Lung microvascular endothelial cell (primary cell): Measurements from ENCODE around the gene CENPU. TPM values are rescaled to one million over a fixed set of nuclear protein-coding genes. Genes with fewer than 3 reads are reported as not detected.
A peak's percentile ranks its signal among the peaks of the same experiment; 100 is the strongest.
"Not testable (repeated sequence)": the region's sequence is repeated elsewhere in the genome, so short reads cannot be mapped to it uniquely, and the experiment has no call there.

Experiments
- DNase-seq, 2 donors: peaks; one replicate each; pipeline versions ENCODE4 v3.0.0 to v3.0.0-alpha.2; 2010; ENCODE audit warnings: low read depth in 2 of 2
- total RNA-seq: library from RNA; depleted of rRNA; stranded (reverse); fragments of >200 nt; gene quantifications from 2 replicates; pipeline ENCODE4 v1.2.1, GENCODE V29; 2014

Gene CENPU
- total RNA-seq, 1 donor from 2014 or later, result 2.4 TPM

- no peak for DNase-seq
Observed at GRCh38 chr4:184751585-184751956, 17.7 kb upstream of the CENPU start.

GRCh38 chr4:184750926-184751584 lies 17.2 kb upstream of the CENPU start:
- DNase-seq, result no peak

DNA sequence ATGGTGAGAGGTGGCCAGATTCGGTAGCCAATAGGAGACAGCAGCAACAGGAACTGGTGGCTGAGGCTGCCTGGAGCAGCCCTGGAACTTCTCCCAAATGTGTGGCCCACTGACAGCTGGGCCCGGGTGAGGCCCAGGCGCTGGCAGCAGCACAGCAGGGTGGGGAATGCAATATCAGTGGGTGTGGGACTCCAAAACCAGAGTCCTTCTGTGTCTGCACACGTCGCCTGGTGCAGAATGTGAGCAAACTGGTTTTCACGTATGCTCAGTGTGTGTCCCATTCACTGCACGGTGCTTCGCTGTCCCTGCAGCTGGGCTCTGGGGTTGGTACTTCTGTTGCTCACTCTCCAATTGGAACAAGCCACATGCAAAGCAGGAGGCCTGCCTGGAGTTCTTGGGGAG lies 14.4 kb upstream of the CENPU start:
- DNase-seq, result no peak

- no peak for DNase-seq
Observed at GRCh38 chr4:184747034-184747830, 13.3 kb upstream of the CENPU start.

DNA sequence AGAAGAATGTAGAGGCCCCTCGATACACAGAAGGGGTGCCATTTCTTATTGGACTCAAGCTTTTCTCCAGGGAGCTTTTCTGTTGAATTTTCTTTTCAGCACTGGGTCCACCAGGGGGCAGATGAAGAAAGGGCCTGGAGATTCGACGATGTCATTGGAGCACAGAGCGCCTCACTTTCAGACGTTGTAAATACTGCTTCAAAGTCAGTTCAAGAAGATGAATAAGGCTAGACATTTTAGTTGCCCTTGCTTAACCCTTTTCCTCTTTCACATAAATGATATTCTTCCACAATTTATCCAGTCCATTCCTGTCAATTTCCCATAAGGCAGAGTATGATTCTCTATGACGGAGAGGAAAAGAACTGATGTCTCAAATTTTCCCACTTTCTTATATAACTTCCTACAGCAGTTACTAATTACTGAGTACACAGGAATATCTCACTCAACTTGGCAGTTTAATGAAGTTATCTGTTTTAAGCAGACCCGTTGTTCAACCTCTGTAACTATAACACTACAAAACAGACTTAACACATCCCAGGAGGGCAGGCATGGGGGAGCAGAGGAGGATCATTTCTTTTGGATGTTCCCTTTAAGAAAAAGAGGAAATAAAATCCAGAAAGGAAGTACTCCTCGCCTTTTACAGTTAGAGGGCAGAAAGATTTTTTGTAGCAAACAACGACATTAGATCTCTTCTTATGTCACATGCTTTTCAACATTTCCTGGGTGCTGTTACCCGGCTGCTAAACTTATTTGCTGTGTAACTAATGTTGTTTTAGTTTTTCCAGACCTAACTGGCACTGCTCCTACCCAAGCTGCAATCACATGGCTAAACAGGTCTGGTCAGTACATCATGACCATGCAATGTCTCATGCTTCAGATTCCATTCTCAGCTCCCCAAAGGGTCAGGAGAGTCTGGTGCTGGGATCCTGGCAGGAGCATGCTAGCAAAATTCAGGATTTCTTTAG lies 12.2 kb upstream of the CENPU start:
- DNase-seq, result peak; percentile 67 to 77

DNA sequence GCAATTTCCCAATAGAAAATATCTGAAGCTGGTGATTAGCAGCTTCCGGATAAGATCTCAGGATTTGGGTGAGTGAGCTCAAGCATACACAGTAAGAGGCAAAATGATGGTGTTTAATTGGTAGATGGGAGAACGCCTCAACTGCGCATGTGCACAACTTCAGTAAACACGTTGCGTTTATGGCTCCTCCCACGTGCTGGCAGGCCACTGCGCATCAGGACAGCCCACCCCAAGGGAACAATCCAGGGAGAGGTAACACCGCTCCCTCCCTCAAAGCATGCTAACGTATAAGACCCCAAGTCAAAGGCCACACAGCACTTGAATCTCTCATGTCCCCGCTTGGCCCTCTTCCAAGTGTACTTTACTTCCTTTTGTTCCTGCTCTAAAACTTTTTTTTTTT lies 10.3 kb upstream of the CENPU start:
- no peak for DNase-seq

DNA sequence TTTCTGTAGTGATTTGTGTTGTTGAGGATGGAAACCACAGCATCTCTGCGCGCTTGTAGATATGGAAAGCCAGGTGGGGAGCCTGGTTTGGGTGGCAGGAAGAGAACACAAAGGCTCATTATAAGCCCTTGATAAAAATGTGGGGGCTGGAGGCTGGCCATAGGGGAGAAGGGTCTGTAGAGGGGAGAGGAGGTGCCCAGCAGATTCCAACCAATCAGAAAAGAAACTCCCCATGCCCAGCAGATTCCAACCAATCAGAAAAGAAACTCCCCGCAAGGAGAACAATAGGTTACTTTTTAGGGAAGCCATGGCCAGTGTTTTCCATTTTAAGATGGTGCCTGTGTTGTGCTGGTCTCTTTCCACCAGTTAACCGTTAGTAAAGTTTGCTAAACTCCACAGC lies 9.8 kb upstream of the CENPU start:
- DNase-seq, result no peak

DNA sequence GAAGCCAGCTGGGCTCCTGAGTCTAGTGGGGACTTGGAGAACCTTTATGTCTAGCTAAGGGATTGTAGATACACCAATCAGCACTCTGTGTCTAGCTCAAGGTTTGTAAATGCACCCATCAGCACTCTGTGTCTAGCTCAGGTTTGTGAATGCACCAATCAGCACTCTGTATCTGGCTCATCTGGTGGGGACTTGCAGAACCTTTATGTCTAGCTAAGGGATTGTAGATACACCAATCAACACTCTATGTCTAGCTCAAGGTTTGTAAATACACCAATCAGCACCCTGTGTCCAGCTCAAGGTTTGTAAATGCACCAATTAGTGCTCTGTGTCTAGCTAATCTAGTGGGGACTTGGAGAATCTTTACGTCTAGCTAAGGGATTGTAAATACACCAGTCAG lies 7.8 kb upstream of the CENPU start:
- DNase-seq, result not testable (repeated sequence)

DNA sequence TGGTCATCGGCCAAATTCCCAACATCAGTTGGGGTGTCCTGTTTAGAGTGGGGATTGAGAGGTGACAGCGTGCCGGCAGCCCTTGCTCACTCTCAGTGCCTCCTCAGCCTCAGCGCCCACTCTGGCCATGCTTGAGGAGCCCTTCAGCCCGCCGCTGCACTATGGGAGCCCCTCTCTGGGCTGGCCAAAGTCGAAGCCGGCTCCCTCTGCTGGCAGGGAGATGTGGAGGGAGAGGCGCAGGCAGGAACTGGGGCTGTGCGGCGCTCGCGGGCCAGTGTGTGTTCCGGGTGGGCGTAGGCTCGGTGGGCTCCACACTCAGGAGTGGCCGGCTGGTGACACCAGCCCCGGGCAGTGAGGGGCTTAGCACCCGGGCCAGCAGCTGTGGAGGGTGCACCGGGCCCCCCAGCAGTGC lies 7.1 kb upstream of the CENPU start:
- no peak for DNase-seq

GRCh38 chr4:184739575-184739974 lies 5.7 kb upstream of the CENPU start:
- not testable (repeated sequence) for DNase-seq

GRCh38 chr4:184734758-184735157 lies 862 bp upstream of the CENPU start:
- no peak for DNase-seq

DNA sequence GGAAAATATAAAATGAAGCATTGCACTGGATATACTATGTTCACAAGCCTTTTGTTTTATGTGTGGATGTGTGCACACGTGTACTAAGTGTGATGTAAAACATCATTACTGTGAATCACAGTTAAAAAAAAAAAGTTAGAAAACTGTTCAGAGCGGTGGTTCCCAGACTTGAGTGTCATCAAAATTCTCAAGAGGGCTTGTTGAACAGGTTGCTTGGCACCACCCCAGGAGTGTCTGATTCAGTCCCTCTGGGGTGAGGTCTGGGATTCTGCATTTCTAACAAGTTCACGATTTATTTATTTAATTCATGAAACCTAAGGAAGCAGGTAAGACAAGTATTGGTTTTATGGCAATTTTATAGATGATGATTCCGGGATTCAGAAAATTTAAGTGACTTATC lies 1.8 kb downstream of the CENPU start:
- no peak for DNase-seq

DNA sequence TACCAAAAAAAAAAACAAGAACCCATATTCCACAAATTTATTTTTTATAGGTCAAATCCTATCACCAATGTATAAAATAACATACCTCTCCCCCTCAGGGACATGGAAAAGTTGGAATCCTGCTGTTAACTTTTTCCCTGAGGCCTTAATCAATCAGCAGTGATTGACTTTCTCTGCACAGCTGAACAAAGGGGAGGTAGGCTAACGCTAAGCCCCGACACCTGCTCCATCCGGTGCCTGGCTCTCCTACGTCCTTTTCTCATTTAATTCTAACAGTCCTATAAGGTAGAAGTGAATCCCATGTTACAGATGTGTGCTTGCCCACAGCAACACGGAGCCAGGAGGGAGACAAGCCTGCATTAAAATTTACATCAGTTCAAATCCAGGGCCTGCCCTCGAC lies 2.8 kb downstream of the CENPU start:
- DNase-seq, result no peak

DNA sequence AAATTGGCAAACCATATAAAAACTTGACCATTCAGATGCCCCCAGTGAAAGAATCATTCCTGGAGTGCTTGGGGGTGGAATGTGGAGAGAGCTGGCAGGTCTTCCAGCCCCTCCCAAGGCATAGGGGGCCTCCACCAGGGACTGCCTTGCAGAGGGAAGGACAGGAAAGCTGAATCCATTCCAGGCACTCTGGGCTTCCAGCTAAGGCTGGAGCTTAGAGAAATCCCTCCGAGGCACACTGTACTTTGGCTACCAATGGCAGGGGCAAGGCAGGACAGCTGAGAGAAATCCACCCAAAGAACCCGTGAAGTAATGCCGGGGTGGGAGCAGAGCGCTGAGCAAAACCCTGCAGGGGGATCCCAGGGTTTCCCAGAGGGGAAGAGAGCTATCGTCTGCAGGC lies 4.0 kb downstream of the CENPU start:
- no peak for DNase-seq

DNA sequence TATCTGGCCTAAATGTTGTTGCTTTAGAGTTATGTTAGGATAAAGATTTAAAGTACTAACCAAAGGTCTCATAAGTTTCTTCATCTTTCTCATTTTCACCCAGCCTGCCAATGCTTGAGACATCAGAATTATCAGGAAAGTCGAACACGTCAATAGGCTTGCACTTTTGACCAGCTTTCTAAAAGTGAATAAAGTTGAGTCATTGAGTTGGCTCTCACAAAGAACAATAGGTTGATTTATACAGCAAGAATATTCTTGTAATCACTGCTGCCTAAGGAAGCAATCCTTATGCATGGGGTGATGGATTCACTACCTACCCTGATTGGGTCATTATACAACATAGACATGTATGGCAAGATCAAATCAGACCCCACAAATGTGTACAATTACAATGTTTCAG lies 5.0 kb downstream of the CENPU start:
- peak; percentile 52 to 89 for DNase-seq

GRCh38 chr4:184727430-184727829 lies 6.5 kb downstream of the CENPU start:
- DNase-seq, result no peak

DNA sequence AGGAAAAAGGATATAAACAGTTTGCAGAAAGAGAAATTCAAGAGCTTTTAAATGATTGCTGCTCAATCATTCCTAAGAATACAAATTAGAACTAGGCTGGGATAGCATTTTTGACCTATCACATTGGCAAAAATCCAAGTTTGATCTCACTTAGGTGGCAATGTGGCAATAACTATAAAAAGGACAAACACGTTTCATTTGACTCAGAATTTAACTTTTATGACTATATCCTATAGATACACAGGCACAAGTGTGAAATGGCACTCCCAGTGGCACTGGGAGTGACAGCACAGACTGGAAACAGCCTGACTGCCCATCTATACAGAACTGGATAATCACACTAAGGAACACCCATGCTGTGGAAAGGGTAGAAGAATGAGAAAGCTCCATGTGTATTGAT lies 11.1 kb downstream of the CENPU start:
- no peak for DNase-seq

DNA sequence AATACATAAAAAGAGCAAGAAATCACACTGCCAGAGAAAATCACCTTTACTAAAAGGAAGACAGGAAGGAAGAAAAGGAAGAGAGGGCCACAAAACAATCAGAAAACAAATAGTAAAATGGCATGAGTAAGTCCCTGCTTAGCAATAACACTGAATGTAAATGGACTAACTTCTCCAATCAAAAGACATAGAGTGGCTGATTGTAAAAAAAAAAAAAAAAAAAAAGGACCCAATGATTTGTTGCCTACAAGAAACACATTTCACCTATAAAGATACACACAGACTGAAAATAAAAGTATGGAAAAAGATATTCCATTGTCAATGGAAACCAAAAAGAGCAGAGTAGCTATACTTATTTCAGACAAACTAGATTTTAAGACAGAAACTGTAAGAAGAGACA lies 12.6 kb downstream of the CENPU start:
- no peak for DNase-seq

- no peak for DNase-seq
Observed at GRCh38 chr4:184719407-184719806, 14.5 kb downstream of the CENPU start.

GRCh38 chr4:184715526-184715925 lies 18.4 kb downstream of the CENPU start:
- no peak for DNase-seq

DNA sequence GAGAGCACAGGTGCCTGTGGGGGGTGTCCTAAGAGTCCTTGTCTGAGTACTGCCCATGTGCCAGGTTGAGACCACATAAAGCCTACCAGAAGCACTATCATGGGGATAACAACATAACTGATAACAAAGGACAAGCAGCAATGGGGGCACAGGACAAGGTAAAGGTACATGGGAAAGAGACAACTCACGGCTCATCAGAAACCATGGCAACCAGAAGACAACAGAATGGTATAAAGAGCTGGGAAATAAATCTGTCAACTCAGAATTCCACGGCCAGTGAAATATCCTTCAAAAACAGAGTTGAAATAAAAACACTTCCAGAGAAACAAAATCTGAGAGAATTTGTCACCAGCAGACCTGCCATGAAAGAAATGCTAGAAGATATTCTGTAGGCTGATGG lies 20.0 kb downstream of the CENPU start:
- DNase-seq, result peak in 1 of 2 donors; percentile 85

DNA sequence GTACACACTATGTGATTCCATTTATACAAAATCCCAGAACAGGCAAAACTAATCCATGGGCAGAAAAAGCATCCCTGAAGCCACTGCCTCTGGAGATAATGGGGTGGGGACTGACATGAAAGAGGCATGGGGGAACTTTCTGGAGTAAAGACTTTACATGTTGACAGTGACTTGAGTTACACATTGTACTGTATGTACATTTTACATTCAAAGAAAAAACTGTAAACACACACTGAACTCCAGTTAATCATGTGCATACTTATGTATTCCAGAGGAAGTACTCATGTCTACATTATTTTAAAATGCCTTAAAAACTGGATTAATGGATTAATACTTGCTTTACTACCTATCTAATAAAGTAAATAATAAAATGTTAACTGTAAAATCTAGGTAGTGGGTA lies 21.6 kb downstream of the CENPU start:
- no peak for DNase-seq
